Activated naive CD4-positive, alpha-beta T cell treated with anti-CD3 and anti-CD28 coated beads, Interleukin-2, amount 50 U/mL, for 24 hours (primary cell): Measurements from ENCODE around the gene KLK4.

Experiments used
- H3K27ac Mint-ChIP-seq: one replicate; pipeline ENCODE4 v1.8.0; 2021; ENCODE audit warnings: mild to moderate bottlenecking, mixed read lengths
- H3K27me3 Mint-ChIP-seq: one replicate; pipeline ENCODE4 v1.8.0; 2021; ENCODE audit warnings: mixed read lengths
- H3K36me3 Mint-ChIP-seq: one replicate; pipeline ENCODE4 v1.8.0; 2021; ENCODE audit warnings: mixed read lengths
- H3K4me1 Mint-ChIP-seq: one replicate; pipeline ENCODE4 v1.8.0; 2021; ENCODE audit warnings: mixed read lengths
- H3K4me3 Mint-ChIP-seq: one replicate; pipeline ENCODE4 v1.8.0; 2021; ENCODE audit warnings: mild to moderate bottlenecking, mixed read lengths
- H3K9me3 Mint-ChIP-seq: one replicate; pipeline ENCODE4 v1.8.0; 2021; ENCODE audit warnings: mixed read lengths

KLK4 gene

DNA sequence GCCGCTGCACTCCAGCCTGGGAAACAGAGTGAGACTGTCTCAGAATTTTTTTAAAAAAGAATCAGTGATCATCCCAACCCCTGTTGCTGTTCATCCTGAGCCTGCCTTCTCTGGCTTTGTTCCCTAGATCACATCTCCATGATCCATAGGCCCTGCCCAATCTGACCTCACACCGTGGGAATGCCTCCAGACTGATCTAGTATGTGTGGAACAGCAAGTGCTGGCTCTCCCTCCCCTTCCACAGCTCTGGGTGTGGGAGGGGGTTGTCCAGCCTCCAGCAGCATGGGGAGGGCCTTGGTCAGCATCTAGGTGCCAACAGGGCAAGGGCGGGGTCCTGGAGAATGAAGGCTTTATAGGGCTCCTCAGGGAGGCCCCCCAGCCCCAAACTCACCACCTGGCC is 38.1 kb downstream of the KLK4 start, which contains the start of gene KLK2:
KLK2 (plus strand) TSS at position 384 of the 400 bp plus-strand sequence. CDS start 35 bp downstream, outside the sequence.
- Mint-ChIP-seq H3K4me1 (no peaks in the 10 kb centered on the region), H3K4me3 (no peak within 1 kb of the TSS), H3K9me3 (no peaks in the 10 kb centered on the region), H3K27me3 (peaks cover 23% of the 10 kb centered on the region), H3K27ac (no peak within 1 kb of the TSS), H3K36me3 (no peaks in the 10 kb centered on the region)

DNA sequence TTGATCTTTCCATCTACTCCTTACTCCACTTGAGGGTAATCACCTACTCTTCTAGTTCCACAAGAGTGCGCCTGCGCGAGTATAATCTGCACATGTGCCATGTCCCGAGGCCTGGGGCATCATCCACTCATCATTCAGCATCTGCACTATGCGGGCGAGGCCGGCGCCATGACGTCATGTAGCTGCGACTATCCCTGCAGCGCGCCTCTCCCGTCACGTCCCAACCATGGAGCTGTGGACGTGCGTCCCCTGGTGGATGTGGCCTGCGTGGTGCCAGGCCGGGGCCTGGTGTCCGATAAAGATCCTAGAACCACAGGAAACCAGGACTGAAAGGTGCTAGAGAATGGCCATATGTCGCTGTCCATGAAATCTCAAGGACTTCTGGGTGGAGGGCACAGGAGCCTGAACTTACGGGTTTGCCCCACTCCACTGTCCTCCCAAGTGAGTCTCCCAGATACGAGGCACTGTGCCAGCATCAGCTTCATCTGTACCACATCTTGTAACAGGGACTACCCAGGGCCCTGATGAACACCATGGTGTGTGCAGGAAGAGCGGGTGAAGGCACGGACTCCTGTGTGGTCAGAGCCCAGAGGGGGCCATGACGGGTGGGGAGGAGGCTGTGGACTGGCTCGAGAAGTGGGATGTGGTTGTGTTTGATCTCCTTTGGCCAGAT is 40.6 kb downstream of the KLK4 start:
- peaks cover 33% of the 10 kb centered on the region for H3K27me3 Mint-ChIP-seq
- H3K27ac Mint-ChIP-seq: no peak overlapping the region
- no peaks in the 10 kb centered on the region for H3K36me3 Mint-ChIP-seq
- no peak overlapping the region for H3K4me3 Mint-ChIP-seq
- H3K4me1 Mint-ChIP-seq: no peaks in the 10 kb centered on the region
- no peaks in the 10 kb centered on the region for H3K9me3 Mint-ChIP-seq

DNA sequence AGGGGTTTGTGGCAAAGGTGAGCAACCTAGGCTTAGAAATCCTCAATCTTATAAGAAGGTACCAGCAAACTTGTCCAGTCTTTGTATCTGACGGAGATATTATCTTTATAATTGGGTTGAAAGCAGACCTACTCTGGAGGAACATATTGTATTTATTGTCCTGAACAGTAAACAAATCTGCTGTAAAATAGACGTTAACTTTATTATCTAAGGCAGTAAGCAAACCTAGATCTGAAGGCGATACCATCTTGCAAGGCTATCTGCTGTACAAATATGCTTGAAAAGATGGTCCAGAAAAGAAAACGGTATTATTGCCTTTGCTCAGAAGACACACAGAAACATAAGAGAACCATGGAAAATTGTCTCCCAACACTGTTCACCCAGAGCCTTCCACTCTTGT is 41.7 kb downstream of the KLK4 start:
- H3K9me3 Mint-ChIP-seq: no peaks in the 10 kb centered on the region
- no peaks in the 10 kb centered on the region for H3K4me1 Mint-ChIP-seq
- peaks cover 35% of the 10 kb centered on the region for H3K27me3 Mint-ChIP-seq
- H3K36me3 Mint-ChIP-seq: no peaks in the 10 kb centered on the region
- H3K4me3 Mint-ChIP-seq: no peak overlapping the region
- H3K27ac Mint-ChIP-seq: no peak overlapping the region

DNA sequence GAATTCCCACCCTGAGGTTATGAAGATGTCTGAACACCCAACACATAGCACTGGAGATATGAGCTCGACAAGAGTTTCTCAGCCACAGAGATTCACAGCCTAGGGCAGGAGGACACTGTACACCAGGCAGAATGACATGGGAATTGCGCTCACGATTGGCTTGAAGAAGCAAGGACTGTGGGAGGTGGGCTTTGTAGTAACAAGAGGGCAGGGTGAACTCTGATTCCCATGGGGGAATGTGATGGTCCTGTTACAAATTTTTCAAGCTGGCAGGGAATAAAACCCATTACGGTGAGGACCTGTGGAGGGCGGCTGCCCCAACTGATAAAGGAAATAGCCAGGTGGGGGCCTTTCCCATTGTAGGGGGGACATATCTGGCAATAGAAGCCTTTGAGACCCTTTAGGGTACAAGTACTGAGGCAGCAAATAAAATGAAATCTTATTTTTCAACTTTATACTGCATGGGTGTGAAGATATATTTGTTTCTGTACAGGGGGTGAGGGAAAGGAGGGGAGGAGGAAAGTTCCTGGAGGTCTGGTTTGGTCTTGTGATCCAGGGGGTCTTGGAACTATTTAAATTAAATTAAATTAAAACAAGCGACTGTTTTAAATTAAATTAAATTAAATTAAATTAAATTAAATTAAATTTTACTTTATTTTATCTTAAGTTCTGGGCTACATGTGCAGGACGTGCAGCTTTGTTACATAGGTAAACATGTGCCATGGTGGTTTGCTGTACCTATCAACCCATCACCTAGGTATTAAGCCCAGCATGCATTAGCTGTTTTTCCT is 49.5 kb downstream of the KLK4 start:
- no peak overlapping the region for H3K27ac Mint-ChIP-seq
- peaks cover 33% of the 10 kb centered on the region for H3K27me3 Mint-ChIP-seq
- H3K36me3 Mint-ChIP-seq: peaks cover 1% of the 10 kb centered on the region
- no peak overlapping the region for H3K4me3 Mint-ChIP-seq
- H3K9me3 Mint-ChIP-seq: no peaks in the 10 kb centered on the region
- no peaks in the 10 kb centered on the region for H3K4me1 Mint-ChIP-seq

DNA sequence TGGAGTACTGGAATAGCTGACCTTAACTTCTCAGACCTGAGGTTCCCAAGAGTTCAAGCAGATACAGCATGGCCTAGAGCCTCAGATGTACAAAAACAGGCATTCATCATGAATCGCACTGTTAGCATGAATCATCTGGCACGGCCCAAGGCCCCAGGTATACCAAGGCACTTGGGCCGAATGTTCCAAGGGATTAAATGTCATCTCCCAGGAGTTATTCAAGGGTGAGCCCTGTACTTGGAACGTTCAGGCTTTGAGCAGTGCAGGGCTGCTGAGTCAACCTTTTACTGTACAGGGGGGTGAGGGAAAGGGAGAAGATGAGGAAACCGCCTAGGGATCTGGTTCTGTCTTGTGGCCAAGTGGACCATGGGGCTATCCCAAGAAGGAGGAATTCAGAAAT is 50.2 kb downstream of the KLK4 start:
- Mint-ChIP-seq H3K27me3 (peaks cover 31% of the 10 kb centered on the region), H3K27ac (no peak overlapping the region)

DNA sequence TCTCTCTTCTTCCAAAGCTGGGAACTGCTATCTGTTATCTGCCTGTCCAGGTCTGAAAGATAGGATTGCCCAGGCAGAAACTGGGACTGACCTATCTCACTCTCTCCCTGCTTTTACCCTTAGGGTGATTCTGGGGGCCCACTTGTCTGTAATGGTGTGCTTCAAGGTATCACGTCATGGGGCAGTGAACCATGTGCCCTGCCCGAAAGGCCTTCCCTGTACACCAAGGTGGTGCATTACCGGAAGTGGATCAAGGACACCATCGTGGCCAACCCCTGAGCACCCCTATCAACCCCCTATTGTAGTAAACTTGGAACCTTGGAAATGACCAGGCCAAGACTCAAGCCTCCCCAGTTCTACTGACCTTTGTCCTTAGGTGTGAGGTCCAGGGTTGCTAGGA is 51.3 kb downstream of the KLK4 start:
- Mint-ChIP-seq H3K27me3 (peaks cover 38% of the 10 kb centered on the region), H3K9me3 (no peaks in the 10 kb centered on the region), H3K4me3 (no peak overlapping the region), H3K4me1 (no peaks in the 10 kb centered on the region), H3K27ac (no peak overlapping the region), H3K36me3 (peaks cover 1% of the 10 kb centered on the region)

More for the DNA sequence above, 50.2 kb downstream of the KLK4 start:
- H3K9me3 Mint-ChIP-seq: no peaks in the 10 kb centered on the region
- H3K4me1 Mint-ChIP-seq: no peaks in the 10 kb centered on the region
- peaks cover 1% of the 10 kb centered on the region for H3K36me3 Mint-ChIP-seq
- no peak overlapping the region for H3K4me3 Mint-ChIP-seq

DNA sequence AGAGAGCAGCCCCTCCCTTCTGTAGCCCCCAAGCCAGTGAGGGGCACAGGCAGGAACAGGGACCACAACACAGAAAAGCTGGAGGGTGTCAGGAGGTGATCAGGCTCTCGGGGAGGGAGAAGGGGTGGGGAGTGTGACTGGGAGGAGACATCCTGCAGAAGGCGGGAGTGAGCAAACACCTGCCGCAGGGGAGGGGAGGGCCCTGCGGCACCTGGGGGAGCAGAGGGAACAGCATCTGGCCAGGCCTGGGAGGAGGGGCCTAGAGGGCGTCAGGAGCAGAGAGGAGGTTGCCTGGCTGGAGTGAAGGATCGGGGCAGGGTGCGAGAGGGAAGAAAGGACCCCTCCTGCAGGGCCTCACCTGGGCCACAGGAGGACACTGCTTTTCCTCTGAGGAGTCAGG is 52.3 kb downstream of the KLK4 start:
- Mint-ChIP-seq H3K27me3 (peaks cover 42% of the 10 kb centered on the region), H3K4me3 (no peak overlapping the region), H3K4me1 (no peaks in the 10 kb centered on the region), H3K9me3 (no peaks in the 10 kb centered on the region), H3K27ac (no peak overlapping the region), H3K36me3 (peaks cover 1% of the 10 kb centered on the region)

DNA sequence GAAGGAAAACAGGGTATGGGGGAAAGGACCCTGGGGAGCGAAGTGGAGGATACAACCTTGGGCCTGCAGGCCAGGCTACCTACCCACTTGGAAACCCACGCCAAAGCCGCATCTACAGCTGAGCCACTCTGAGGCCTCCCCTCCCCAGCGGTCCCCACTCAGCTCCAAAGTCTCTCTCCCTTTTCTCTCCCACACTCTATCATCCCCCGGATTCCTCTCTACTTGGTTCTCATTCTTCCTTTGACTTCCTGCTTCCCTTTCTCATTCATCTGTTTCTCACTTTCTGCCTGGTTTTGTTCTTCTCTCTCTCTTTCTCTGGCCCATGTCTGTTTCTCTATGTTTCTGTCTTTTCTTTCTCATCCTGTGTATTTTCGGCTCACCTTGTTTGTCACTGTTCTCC is 53.8 kb downstream of the KLK4 start:
- Mint-ChIP-seq H3K27ac (no peak overlapping the region), H3K9me3 (no peaks in the 10 kb centered on the region), H3K4me3 (no peak overlapping the region), H3K27me3 (peaks cover 44% of the 10 kb centered on the region), H3K36me3 (peaks cover 1% of the 10 kb centered on the region), H3K4me1 (no peaks in the 10 kb centered on the region)
